OCI-LY1 (cell line): ENCODE data around the gene SH3RF3.

ENCODE experiments used
- CTCF ChIP-seq: fragments of 200-600 bp; sonication (generic), shearing (Covaris generic); IDR thresholded peaks from 2 replicates; pipeline ENCODE4 v1.5.1; 2017; ENCODE audit warnings: mild to moderate bottlenecking, antibody characterized with exemption, low read length, moderate library complexity, mixed read lengths
- EZH2 ChIP-seq: fragments of 200-600 bp; sonication (generic), shearing (Covaris generic); IDR thresholded peaks from 2 replicates; pipeline ENCODE4 v1.8.0; 2017; ENCODE audit warnings: borderline replicate concordance, mixed run types, mild to moderate bottlenecking, antibody characterized with exemption, low read length, moderate library complexity, mixed read lengths

- no peak for TF ChIP-seq CTCF
- no peak for TF ChIP-seq EZH2
These were observed 267.5 kb downstream of the SH3RF3 start for GRCh38 chr2:109396202-109397180.
